GM23248 (cell line): Measurements from ENCODE around the gene APOL1. TPM values are rescaled to one million over a fixed set of nuclear protein-coding genes. Genes with fewer than 3 reads are reported as not detected.
"Not testable (repeated sequence)": the region's sequence is repeated elsewhere in the genome, so short reads cannot be mapped to it uniquely, and the experiment has no call there.

Experiments
- DNase-seq: peaks from one replicate; pipeline ENCODE4 v3.0.0-alpha.2; 2015
- H2AFZ ChIP-seq: fragments of 200-600 bp; sonication (generic); 2 replicates; pipeline ENCODE4 v1.6.1; 2016; ENCODE audit warnings: antibody characterized with exemption
- H3F3A ChIP-seq: fragments of 200-600 bp; sonication (generic); 2 replicates; pipeline ENCODE4 v1.6.1; 2016; ENCODE audit warnings: mild to moderate bottlenecking, antibody characterized with exemption, mixed run types; ENCODE audit not compliant: insufficient read depth
- H3K27ac ChIP-seq: fragments of 200-600 bp; sonication (generic); 2 replicates; pipeline ENCODE4 v1.5.1; 2016; ENCODE audit warnings: mild to moderate bottlenecking
- H3K27me3 ChIP-seq: fragments of 200-600 bp; sonication (generic); replicated peaks from 2 replicates; pipeline ENCODE4 v1.6.1; 2016; ENCODE audit warnings: mild to moderate bottlenecking; ENCODE audit not compliant: insufficient read depth
- H3K36me3 ChIP-seq: fragments of 200-600 bp; sonication (generic); 2 replicates; pipeline ENCODE4 v1.6.1; 2016; ENCODE audit warnings: low read depth, mild to moderate bottlenecking
- H3K4me1 ChIP-seq: fragments of 200-600 bp; sonication (generic); 2 replicates; pipeline ENCODE4 v1.6.1; 2016; ENCODE audit warnings: mild to moderate bottlenecking; ENCODE audit not compliant: insufficient read depth
- H3K4me2 ChIP-seq: fragments of 200-600 bp; sonication (generic); one replicate; pipeline ENCODE4 v1.6.1; 2016; ENCODE audit warnings: mild to moderate bottlenecking; ENCODE audit not compliant: unreplicated experiment
- H3K4me3 ChIP-seq: fragments of 200-600 bp; sonication (generic); 2 replicates; pipeline ENCODE4 v1.5.1; 2016; ENCODE audit warnings: mild to moderate bottlenecking
- H3K79me2 ChIP-seq: fragments of 200-600 bp; sonication (generic); 2 replicates; pipeline ENCODE4 v1.6.1; 2016; ENCODE audit warnings: mild to moderate bottlenecking; ENCODE audit not compliant: insufficient read depth
- H3K9ac ChIP-seq: fragments of 200-600 bp; sonication (generic); 2 replicates; pipeline ENCODE4 v1.6.1; 2016; ENCODE audit warnings: mild to moderate bottlenecking
- H3K9me2 ChIP-seq: fragments of 200-600 bp; sonication (generic); 2 replicates; pipeline ENCODE4 v1.6.1; 2016; ENCODE audit warnings: mixed run types, mild to moderate bottlenecking, moderate library complexity; ENCODE audit not compliant: insufficient read depth
- H3K9me3 ChIP-seq: fragments of 200-600 bp; sonication (generic); one replicate; pipeline ENCODE4 v1.6.1; 2017; ENCODE audit warnings: low read depth
- H4K20me1 ChIP-seq: fragments of 200-600 bp; sonication (generic); 2 replicates; pipeline ENCODE4 v1.6.0; 2016; ENCODE audit not compliant: insufficient read depth
- EZH2 ChIP-seq: fragments of 200-600 bp; sonication (generic); IDR thresholded peaks from 2 replicates; pipeline ENCODE4 v1.6.1; 2018; ENCODE audit warnings: antibody characterized with exemption, mild to moderate bottlenecking; ENCODE audit not compliant: insufficient read depth, poor library complexity, severe bottlenecking
- EZH2phosphoT487 ChIP-seq: fragments of 200-600 bp; sonication (generic); IDR thresholded peaks from 2 replicates; pipeline ENCODE4 v1.6.1; 2018; ENCODE audit warnings: antibody characterized with exemption, moderate library complexity, mild to moderate bottlenecking, low read depth; ENCODE audit not compliant: insufficient read depth
- WGBS, 2 experiments: methylation state at CpG; one replicate each; pipeline ENCODE4 v1.1.6; 2015 to 2017; ENCODE audit warnings: low lambda C conversion rate in 2 of 2, low coverage in 1 of 2; ENCODE audit errors: missing lambda C conversion rate in 2 of 2; 5-methylcytosine and 5-hydroxymethylcytosine counted together
- in situ Hi-C: fragments of 300-500 bp; cut with MboI; formaldehyde crosslinking; loops from 2 replicates; pipeline ENCODE4 v1.15.0; 2020
- polyA plus RNA-seq: library from polyadenylated mRNA; unstranded; fragments of >200 nt; fragmentation: Nextera tagmentation; extraction: Ambion mirVana; gene quantifications from 2 replicates; pipeline ENCODE4 v1.2.1, GENCODE V29; 2016
- total RNA-seq: library from RNA; depleted of rRNA; stranded (reverse); fragments of >200 nt; shearing (Covaris generic); gene quantifications from 2 replicates; pipeline ENCODE4 v1.2.3, GENCODE V29; 2014

Gene APOL1
- total and polyA plus RNA-seq, 2 experiments from 2014 or later, result 8.3 to 12.8 TPM

GRCh38 chr22:36257948-36258670 lies 5.2 kb downstream of the APOL1 start:
- Histone ChIP-seq H3K79me2 (no peaks in the 10 kb centered on the region), H3K9me2 (no peaks in the 10 kb centered on the region), H3K4me1 (peaks cover 18% of the 10 kb centered on the region), H3K9ac (no peak overlapping the region), H3K27ac (no peak overlapping the region), H3F3A (peaks cover 5% of the 10 kb centered on the region; the same call in 1 of the 2 replicates), H3K9me3 (no peaks in the 10 kb centered on the region), H3K36me3 (no peaks in the 10 kb centered on the region), H3K27me3 (no peaks in the 10 kb centered on the region), H2AFZ (no peak overlapping the region), H3K4me2 (no peak overlapping the region), H3K4me3 (no peak overlapping the region), H4K20me1 (no peaks in the 10 kb centered on the region)
- WGBS, 2 experiments, result 85 to 91% methylated on average over 13 of the region's 13 CpGs
- TF ChIP-seq EZH2, result no peak
- no peak for TF ChIP-seq EZH2phosphoT487
- in situ Hi-C loops, result no loop called here
- DNase-seq, result no peak

GRCh38 chr22:36258701-36259614 lies 6.0 kb downstream of the APOL1 start:
- no peak overlapping the region for H2AFZ ChIP-seq
- no peak overlapping the region for H3K4me3 ChIP-seq
- no peak overlapping the region for H3K9ac ChIP-seq
- in situ Hi-C loops, result no loop called here
- 72 to 83% methylated on average over 15 to 16 of the region's 16 CpGs for WGBS, 2 experiments
- H3K36me3 ChIP-seq, result no peaks in the 10 kb centered on the region
- H3K9me2 ChIP-seq, result no peaks in the 10 kb centered on the region
- H3F3A ChIP-seq, result peaks cover 5% of the 10 kb centered on the region; the same call in 1 of the 2 replicates
- H3K27ac ChIP-seq, result no peak overlapping the region
- no peaks in the 10 kb centered on the region for H3K27me3 ChIP-seq
- no peaks in the 10 kb centered on the region for H3K79me2 ChIP-seq
- no peak for DNase-seq
- no peaks in the 10 kb centered on the region for H3K9me3 ChIP-seq
- peaks cover 10% of the 10 kb centered on the region for H3K4me1 ChIP-seq
- no peaks in the 10 kb centered on the region for H4K20me1 ChIP-seq
- TF ChIP-seq EZH2phosphoT487, result no peak
- no peak for TF ChIP-seq EZH2
- H3K4me2 ChIP-seq, result no peak overlapping the region

GRCh38 chr22:36259615-36260300 lies 6.8 kb downstream of the APOL1 start:
- peaks cover 3% of the 10 kb centered on the region; the same call in 1 of the 2 replicates for H3K4me1 ChIP-seq
- H3K9me2 ChIP-seq, result no peaks in the 10 kb centered on the region
- no peaks in the 10 kb centered on the region for H3K9me3 ChIP-seq
- no peaks in the 10 kb centered on the region for H3K79me2 ChIP-seq
- H3K36me3 ChIP-seq, result no peaks in the 10 kb centered on the region
- 70 to 79% methylated on average over 14 of the region's 14 CpGs for WGBS, 2 experiments
- no peaks in the 10 kb centered on the region for H3K27me3 ChIP-seq
- in situ Hi-C loops, result no loop called here
- no peak overlapping the region for H2AFZ ChIP-seq
- no peak overlapping the region for H3K4me3 ChIP-seq
- H3K9ac ChIP-seq, result no peak overlapping the region
- no peak overlapping the region for H3K27ac ChIP-seq
- TF ChIP-seq EZH2, result no peak
- TF ChIP-seq EZH2phosphoT487, result no peak
- H3K4me2 ChIP-seq, result no peak overlapping the region
- H3F3A ChIP-seq, result peaks cover 5% of the 10 kb centered on the region; the same call in 1 of the 2 replicates
- DNase-seq, result no peak
- H4K20me1 ChIP-seq, result no peaks in the 10 kb centered on the region

GRCh38 chr22:36261675-36262074 lies 8.7 kb downstream of the APOL1 start:
- H3K4me2 ChIP-seq, H3K27ac ChIP-seq, DNase-seq, H3K79me2 ChIP-seq, H4K20me1 ChIP-seq, H3K36me3 ChIP-seq, H3K9me3 ChIP-seq, H2AFZ ChIP-seq, H3K4me3 ChIP-seq, in situ Hi-C loops, H3K9ac ChIP-seq, H3K27me3 ChIP-seq, H3F3A ChIP-seq, H3K4me1 ChIP-seq, H3K9me2 ChIP-seq: not testable (repeated sequence)
- whole genome bisulfite sequencing, 2 experiments, result 91 to 95% methylated on average over 6 of the region's 6 CpGs

- H3K4me1 ChIP-seq, H3K27ac ChIP-seq, H3K36me3 ChIP-seq, H3K27me3 ChIP-seq, H3F3A ChIP-seq, H2AFZ ChIP-seq, DNase-seq, H3K9ac ChIP-seq, H3K4me2 ChIP-seq, H3K9me2 ChIP-seq, H3K79me2 ChIP-seq, H3K4me3 ChIP-seq, in situ Hi-C loops, H3K9me3 ChIP-seq, H4K20me1 ChIP-seq: not testable (repeated sequence)
- WGBS, 2 experiments, result 88 to 92% methylated on average over 3 of the region's 3 CpGs
These were observed 9.4 kb downstream of the APOL1 start for GRCh38 chr22:36262307-36262706.

- H3K9me2 ChIP-seq, H3K9me3 ChIP-seq, H2AFZ ChIP-seq, H3K9ac ChIP-seq, H3K4me3 ChIP-seq, H3K36me3 ChIP-seq, in situ Hi-C loops, H3K27ac ChIP-seq, H3K4me2 ChIP-seq, H3F3A ChIP-seq, H3K79me2 ChIP-seq, H3K4me1 ChIP-seq, H3K27me3 ChIP-seq, H4K20me1 ChIP-seq: not testable (repeated sequence)
- WGBS, 2 experiments, result 34 to 42% methylated on average over 5 of the region's 5 CpGs
- DNase-seq, result peak; percentile 43
These were observed 10.3 kb downstream of the APOL1 start for GRCh38 chr22:36263216-36263673.
